Smooth muscle cell (in vitro differentiated cells): ENCODE data around the gene GJD2. TPM values are rescaled to one million over a fixed set of nuclear protein-coding genes. Genes with fewer than 3 reads are reported as not detected.

Source experiments
- DNase-seq: peaks from one replicate; lab custom pipeline; 2025; ENCODE audit not compliant: unreplicated experiment; lab: John Stamatoyannopoulos, UW
- H2AFZ ChIP-seq: fragments of 200-600 bp; sonication (generic); 2 replicates; pipeline ENCODE4 v1.6.0; 2016; ENCODE audit warnings: antibody characterized with exemption, low read depth, mild to moderate bottlenecking
- H3F3A ChIP-seq: fragments of 200-600 bp; sonication (generic); 2 replicates; pipeline ENCODE4 v1.6.0; 2017; ENCODE audit warnings: antibody characterized with exemption, low read depth
- H3K27ac ChIP-seq: fragments of 200-600 bp; sonication (generic); 2 replicates; pipeline ENCODE4 v1.5.1; 2016; ENCODE audit warnings: low read depth, mild to moderate bottlenecking
- H3K27me3 ChIP-seq: fragments of 200-600 bp; sonication (generic); 2 replicates; pipeline ENCODE4 v1.6.1; 2016; ENCODE audit warnings: low read depth, mild to moderate bottlenecking
- H3K36me3 ChIP-seq: fragments of 200-600 bp; sonication (generic); 2 replicates; pipeline ENCODE4 v1.5.1; 2016; ENCODE audit warnings: low read depth
- H3K4me1 ChIP-seq: fragments of 200-600 bp; sonication (generic); 2 replicates; pipeline ENCODE4 v1.5.1; 2016; ENCODE audit warnings: low read depth
- H3K4me2 ChIP-seq: fragments of 200-600 bp; sonication (generic); 2 replicates; pipeline ENCODE4 v1.6.0; 2016; ENCODE audit warnings: mild to moderate bottlenecking
- H3K4me3 ChIP-seq: fragments of 200-600 bp; sonication (generic); 2 replicates; pipeline ENCODE4 v1.5.1; 2016; ENCODE audit warnings: mild to moderate bottlenecking
- H3K79me2 ChIP-seq: fragments of 200-600 bp; sonication (generic); 2 replicates; pipeline ENCODE4 v1.6.0; 2016; ENCODE audit warnings: low read depth, mild to moderate bottlenecking
- H3K9ac ChIP-seq: fragments of 200-600 bp; sonication (generic); 2 replicates; pipeline ENCODE4 v1.6.0; 2016; ENCODE audit warnings: low read depth
- H3K9me3 ChIP-seq: fragments of 200-600 bp; sonication (generic); replicated peaks from 2 replicates; pipeline ENCODE4 v1.5.1; 2016; ENCODE audit warnings: low read depth
- H4K20me1 ChIP-seq: fragments of 200-600 bp; sonication (generic); 2 replicates; pipeline ENCODE4 v1.6.0; 2016; ENCODE audit warnings: low read depth
- CTCF ChIP-seq: fragments of 200-600 bp; sonication (generic); IDR thresholded peaks from 2 replicates; pipeline ENCODE4 v1.5.1; 2017; ENCODE audit warnings: borderline replicate concordance, mild to moderate bottlenecking, antibody characterized with exemption; ENCODE audit not compliant: insufficient read depth, poor library complexity, severe bottlenecking
- WGBS: methylation state at CpG from one replicate; pipeline ENCODE4 v1.1.7; 2016; ENCODE audit warnings: low lambda C conversion rate; 5-methylcytosine and 5-hydroxymethylcytosine counted together
- polyA plus RNA-seq: library from polyadenylated mRNA; unstranded; fragments of >200 nt; fragmentation: Nextera tagmentation; extraction: Ambion mirVana; gene quantifications from 2 replicates; pipeline ENCODE4 v1.2.1, GENCODE V29; 2016
- total RNA-seq: library from RNA; depleted of rRNA; stranded (reverse); fragments of >200 nt; gene quantifications from 2 replicates; pipeline ENCODE4 v1.2.3, GENCODE V29; 2014

GJD2 gene
- total and polyA plus RNA-seq, 2 experiments from 2014 or later = not detected

GRCh38 chr15:34765741-34766140 is 10.9 kb upstream of the GJD2 start:
- no peaks in the 10 kb centered on the region for H3F3A ChIP-seq
- WGBS = 94% methylated on average over 5 of the region's 5 CpGs
- H3K27ac ChIP-seq = no peak overlapping the region
- H2AFZ ChIP-seq = no peak overlapping the region
- H3K4me3 ChIP-seq = no peak overlapping the region
- no peaks in the 10 kb centered on the region for H3K27me3 ChIP-seq
- H3K9me3 ChIP-seq = no peaks in the 10 kb centered on the region
- no peaks in the 10 kb centered on the region for H4K20me1 ChIP-seq
- H3K9ac ChIP-seq = no peak overlapping the region
- no peak for DNase-seq
- H3K4me1 ChIP-seq = no peaks in the 10 kb centered on the region
- TF ChIP-seq CTCF = no peak
- H3K4me2 ChIP-seq = no peak overlapping the region
- no peaks in the 10 kb centered on the region for H3K79me2 ChIP-seq
- H3K36me3 ChIP-seq = no peaks in the 10 kb centered on the region

DNA sequence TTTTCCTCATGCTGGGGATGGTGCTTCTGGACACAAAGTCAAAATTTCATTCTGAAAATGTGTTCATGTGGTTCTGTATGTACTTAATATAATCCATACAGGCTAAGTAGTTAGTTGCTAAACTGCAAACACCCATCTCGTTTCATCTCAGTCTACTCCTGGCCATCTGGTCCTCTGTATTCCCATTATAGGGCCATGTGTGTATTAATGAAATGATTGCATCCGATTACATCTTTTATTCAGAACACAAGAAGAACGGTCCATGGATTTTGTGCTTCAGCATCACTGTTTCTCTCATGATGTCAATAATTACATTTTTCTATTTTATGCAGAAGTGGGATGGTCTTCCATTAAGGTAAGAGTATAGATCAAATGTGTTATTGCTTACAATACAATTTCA is 6.1 kb upstream of the GJD2 start:
- Histone ChIP-seq H3K4me2 (no peak overlapping the region), H3K27ac (no peak overlapping the region), H3K9ac (no peak overlapping the region), H3K79me2 (no peaks in the 10 kb centered on the region), H3K27me3 (peaks cover 36% of the 10 kb centered on the region), H3K36me3 (no peaks in the 10 kb centered on the region), H3K9me3 (no peaks in the 10 kb centered on the region), H2AFZ (no peak overlapping the region), H4K20me1 (no peaks in the 10 kb centered on the region), H3F3A (no peaks in the 10 kb centered on the region), H3K4me1 (peaks cover 4% of the 10 kb centered on the region), H3K4me3 (no peak overlapping the region)
- no peak for DNase-seq
- no peak for TF ChIP-seq CTCF
- WGBS = 59% methylated on average over 3 of the region's 3 CpGs

DNA sequence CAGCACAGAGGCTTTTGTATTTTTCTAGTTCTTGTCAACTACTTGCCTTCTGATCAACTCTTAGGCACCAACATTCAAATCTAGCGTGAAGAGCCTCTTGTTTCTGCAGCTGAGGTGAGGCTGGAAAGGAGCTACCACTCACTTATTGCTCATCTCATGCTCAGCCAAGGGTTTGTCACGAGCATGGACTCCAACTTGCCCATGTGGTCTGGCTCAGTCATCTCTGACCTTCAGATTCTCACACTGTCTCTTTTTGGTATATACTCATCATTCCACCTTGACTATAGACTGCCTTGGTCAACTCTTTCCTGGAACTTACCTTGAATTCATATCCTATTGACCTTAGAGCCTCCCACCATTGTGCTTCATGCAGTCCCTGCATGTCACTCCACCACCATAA is 5.2 kb upstream of the GJD2 start:
- WGBS = 67% methylated on average over 2 of the region's 2 CpGs
- Histone ChIP-seq H3K4me3 (no peak overlapping the region), H4K20me1 (no peaks in the 10 kb centered on the region), H3F3A (no peaks in the 10 kb centered on the region), H3K9ac (no peak overlapping the region), H2AFZ (no peak overlapping the region), H3K36me3 (no peaks in the 10 kb centered on the region), H3K4me2 (no peak overlapping the region), H3K27ac (no peak overlapping the region), H3K79me2 (no peaks in the 10 kb centered on the region), H3K4me1 (peaks cover 4% of the 10 kb centered on the region), H3K27me3 (peaks cover 45% of the 10 kb centered on the region), H3K9me3 (no peaks in the 10 kb centered on the region)
- no peak for TF ChIP-seq CTCF
- DNase-seq = no peak

DNA sequence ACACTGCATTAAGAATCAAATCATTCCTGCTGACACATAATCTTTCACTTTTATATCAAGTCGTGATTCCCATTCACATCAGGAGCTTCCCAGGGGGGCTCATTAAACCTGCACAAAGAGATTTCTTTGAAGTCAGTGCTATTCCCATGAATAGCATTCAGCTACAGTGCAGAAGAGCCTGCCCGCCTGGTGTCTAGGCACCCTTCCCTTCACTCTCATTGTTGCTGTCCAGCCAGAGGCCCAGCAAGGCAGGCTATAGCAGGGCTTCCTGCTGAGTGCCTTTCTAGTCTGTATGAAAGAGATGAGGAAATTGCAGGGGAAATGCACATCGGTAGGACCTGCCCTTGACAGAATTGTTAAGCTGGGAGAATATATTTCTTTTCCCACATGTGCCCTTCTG is 4.5 kb upstream of the GJD2 start:
- DNase-seq = no peak
- no peaks in the 10 kb centered on the region for H3K79me2 ChIP-seq
- 61% methylated on average over 3 of the region's 3 CpGs for WGBS
- no peak overlapping the region for H3K4me2 ChIP-seq
- no peak overlapping the region for H3K27ac ChIP-seq
- no peaks in the 10 kb centered on the region for H3F3A ChIP-seq
- H2AFZ ChIP-seq = no peak overlapping the region
- H3K9me3 ChIP-seq = no peaks in the 10 kb centered on the region
- H3K4me3 ChIP-seq = no peak overlapping the region
- H3K36me3 ChIP-seq = no peaks in the 10 kb centered on the region
- H3K27me3 ChIP-seq = peaks cover 52% of the 10 kb centered on the region
- peaks cover 8% of the 10 kb centered on the region for H3K4me1 ChIP-seq
- no peak for TF ChIP-seq CTCF
- H4K20me1 ChIP-seq = no peaks in the 10 kb centered on the region
- H3K9ac ChIP-seq = no peak overlapping the region
